GM18907 (cell line): ENCODE results near the gene SERPINA12.
"Not testable (repeated sequence)": the region's sequence is repeated elsewhere in the genome, so short reads cannot be mapped to it uniquely, and the experiment has no call there.

Source experiments
- ATAC-seq: cut with Tn5 transposase; IDR thresholded peaks from one replicate; pipeline ENCODE4 v1.9.1; 2021; ENCODE audit warnings: mild to moderate bottlenecking, moderate library complexity; ENCODE audit not compliant: unreplicated experiment

Gene SERPINA12

GRCh38 chr14:94494085-94494484 lies 15.2 kb downstream of the SERPINA12 start:
- no peak for ATAC-seq

- ATAC-seq, result no peak
Observed at GRCh38 chr14:94491511-94491910, 17.8 kb downstream of the SERPINA12 start.

- ATAC-seq, result no peak
Observed at GRCh38 chr14:94489336-94489735, 19.9 kb downstream of the SERPINA12 start.

GRCh38 chr14:94486883-94487282 lies 22.4 kb downstream of the SERPINA12 start:
- ATAC-seq, result no peak

- peak; percentile 50 for ATAC-seq
Observed at GRCh38 chr14:94485944-94486841, 23.1 kb downstream of the SERPINA12 start.

- ATAC-seq, result no peak
Observed at GRCh38 chr14:94484481-94484880, 24.8 kb downstream of the SERPINA12 start.

GRCh38 chr14:94483729-94484275 lies 25.5 kb downstream of the SERPINA12 start:
- ATAC-seq, result no peak

GRCh38 chr14:94483071-94483451 lies 26.2 kb downstream of the SERPINA12 start:
- peak; percentile 76 for ATAC-seq

- not testable (repeated sequence) for ATAC-seq
Observed at GRCh38 chr14:94482132-94483070, 26.9 kb downstream of the SERPINA12 start.

GRCh38 chr14:94481468-94482131 lies 27.7 kb downstream of the SERPINA12 start:
- ATAC-seq, result peak; percentile 60

- no peak for ATAC-seq
Observed at GRCh38 chr14:94480809-94481208, 28.5 kb downstream of the SERPINA12 start.

- no peak for ATAC-seq
Observed at GRCh38 chr14:94478420-94478819, 30.8 kb downstream of the SERPINA12 start.

- ATAC-seq, result no peak
Observed at GRCh38 chr14:94476023-94476422, 33.2 kb downstream of the SERPINA12 start, which contains the start of gene SERPINA9. Gene SERPINA9 (minus strand): TSS chr14:94476197. CDS start chr14:94469840, 6,357 bp downstream.

- ATAC-seq, result no peak
Observed at GRCh38 chr14:94474581-94475031, 34.7 kb downstream of the SERPINA12 start.

- ATAC-seq, result no peak
Observed at GRCh38 chr14:94473666-94474410, 35.4 kb downstream of the SERPINA12 start.

- ATAC-seq, result no peak
Observed at GRCh38 chr14:94472842-94473241, 36.4 kb downstream of the SERPINA12 start.

GRCh38 chr14:94471045-94471444 lies 38.2 kb downstream of the SERPINA12 start:
- no peak for ATAC-seq

- no peak for ATAC-seq
Observed at GRCh38 chr14:94470311-94470710, 39.0 kb downstream of the SERPINA12 start.

- no peak for ATAC-seq
Observed at GRCh38 chr14:94469261-94469660, 40.0 kb downstream of the SERPINA12 start.
